Loucy (cell line): ENCODE measurements around the gene NPPC.

Experiments used
- H2AFZ ChIP-seq: fragments of 200-600 bp; sonication (generic); 2 replicates; pipeline ENCODE4 v1.6.0; 2016; ENCODE audit warnings: antibody characterized with exemption, mild to moderate bottlenecking, low read length, moderate library complexity
- H3F3A ChIP-seq: fragments of 200-600 bp; 2 replicates; pipeline ENCODE4 v1.6.0; 2016; ENCODE audit warnings: antibody characterized with exemption, low read depth, mild to moderate bottlenecking
- H3K27me3 ChIP-seq: fragments of 200-600 bp; sonication (generic); 2 replicates; pipeline ENCODE4 v1.6.1; 2014; ENCODE audit warnings: low read length, mild to moderate bottlenecking; ENCODE audit not compliant: insufficient read depth, poor library complexity, severe bottlenecking
- H3K36me3 ChIP-seq: fragments of 200-600 bp; sonication (generic); 2 replicates; pipeline ENCODE4 v1.6.1; 2016; ENCODE audit warnings: low read length; ENCODE audit not compliant: insufficient read depth
- H3K4me1 ChIP-seq: fragments of 200-600 bp; sonication (generic); 2 replicates; pipeline ENCODE4 v1.5.1; 2014; ENCODE audit warnings: low read length, mild to moderate bottlenecking; ENCODE audit not compliant: insufficient read depth, poor library complexity, severe bottlenecking
- H3K4me2 ChIP-seq: fragments of 200-600 bp; sonication (generic); 2 replicates; pipeline ENCODE4 v1.6.0; 2014; ENCODE audit warnings: antibody characterized with exemption, low read length, low read depth, mild to moderate bottlenecking; ENCODE audit not compliant: poor library complexity, severe bottlenecking
- H3K4me3 ChIP-seq: fragments of 200-600 bp; sonication (generic); 2 replicates; pipeline ENCODE4 v1.5.1; 2014; ENCODE audit warnings: low read length, mild to moderate bottlenecking, mixed read lengths; ENCODE audit not compliant: poor library complexity, severe bottlenecking
- H3K79me2 ChIP-seq: fragments of 200-600 bp; sonication (generic); 2 replicates; pipeline ENCODE4 v1.6.1; 2014; ENCODE audit warnings: low read length; ENCODE audit not compliant: insufficient read depth
- H3K9ac ChIP-seq: fragments of 200-600 bp; sonication (generic); 2 replicates; pipeline ENCODE4 v1.6.0; 2014; ENCODE audit warnings: mild to moderate bottlenecking, low read depth, low read length, moderate library complexity; ENCODE audit not compliant: poor library complexity, severe bottlenecking
- H3K9me2 ChIP-seq: fragments of 200-600 bp; sonication (generic); replicated peaks from 2 replicates; pipeline ENCODE4 v1.6.1; 2016; ENCODE audit warnings: low read depth, low read length, mixed read lengths
- H3K9me3 ChIP-seq: fragments of 200-600 bp; sonication (generic); 2 replicates; pipeline ENCODE4 v1.6.1; 2014; ENCODE audit warnings: mild to moderate bottlenecking, antibody characterized with exemption, low read length, low read depth; ENCODE audit not compliant: insufficient read depth
- H4K20me1 ChIP-seq: fragments of 200-600 bp; sonication (generic); 2 replicates; pipeline ENCODE4 v1.6.0; 2014; ENCODE audit warnings: antibody characterized with exemption, low read length, mild to moderate bottlenecking; ENCODE audit not compliant: insufficient read depth, poor library complexity, severe bottlenecking
- EZH2phosphoT487 ChIP-seq: fragments of 200-600 bp; IDR thresholded peaks from 2 replicates; pipeline ENCODE4 v1.6.1; 2018; ENCODE audit warnings: antibody characterized with exemption, mild to moderate bottlenecking, moderate library complexity, borderline replicate concordance
- TF ChIP-seq, protein P1 (sequence below): fragments of 200-600 bp; sonication (generic); conservative IDR thresholded peaks from 2 replicates; pipeline ENCODE4 v1.5.1; 2014; ENCODE audit warnings: mild to moderate bottlenecking, antibody characterized with exemption, low read length

Gene NPPC

DNA sequence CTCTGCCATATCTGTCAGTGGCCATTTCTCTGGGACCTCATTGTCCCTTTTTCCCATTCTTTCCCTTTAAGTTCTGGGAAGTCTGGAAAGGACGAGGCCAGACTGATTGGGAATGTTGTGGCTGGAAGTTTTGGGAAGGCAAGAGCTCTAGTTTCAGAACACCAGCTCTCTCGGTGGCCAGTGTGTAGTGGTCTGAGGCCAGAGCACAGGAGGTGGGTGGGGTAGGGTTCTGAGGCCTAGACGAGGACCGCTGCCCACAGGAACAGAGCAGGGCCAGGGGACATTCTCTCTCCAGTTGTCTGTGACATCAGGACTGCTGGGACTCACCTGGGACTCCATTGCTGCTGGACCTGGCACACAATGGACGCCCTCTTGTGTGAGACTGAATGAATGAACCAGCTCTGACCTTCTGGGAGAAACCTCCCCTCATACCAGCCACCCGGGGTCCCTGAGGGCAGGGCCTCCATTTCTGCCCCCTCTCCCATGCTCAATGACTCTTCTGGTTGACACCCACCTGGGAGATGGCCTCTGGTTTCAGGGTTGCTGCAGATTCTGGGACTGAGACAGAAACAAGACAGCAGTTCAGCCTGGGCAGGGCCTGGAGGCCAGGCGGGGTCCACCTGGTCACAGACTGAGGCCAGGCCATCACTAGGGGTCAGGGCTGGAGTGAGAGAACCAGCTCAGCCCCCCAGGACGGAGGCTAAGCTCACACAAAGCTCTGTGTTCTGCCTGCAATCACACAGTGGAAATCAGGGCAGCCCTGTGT lies 8.4 kb upstream of the NPPC start:
- no peaks in the 10 kb centered on the region for H3K36me3 ChIP-seq
- no peaks in the 10 kb centered on the region for H3K9me2 ChIP-seq
- H3K9ac ChIP-seq: no peak overlapping the region
- TF ChIP-seq, protein P1, sequence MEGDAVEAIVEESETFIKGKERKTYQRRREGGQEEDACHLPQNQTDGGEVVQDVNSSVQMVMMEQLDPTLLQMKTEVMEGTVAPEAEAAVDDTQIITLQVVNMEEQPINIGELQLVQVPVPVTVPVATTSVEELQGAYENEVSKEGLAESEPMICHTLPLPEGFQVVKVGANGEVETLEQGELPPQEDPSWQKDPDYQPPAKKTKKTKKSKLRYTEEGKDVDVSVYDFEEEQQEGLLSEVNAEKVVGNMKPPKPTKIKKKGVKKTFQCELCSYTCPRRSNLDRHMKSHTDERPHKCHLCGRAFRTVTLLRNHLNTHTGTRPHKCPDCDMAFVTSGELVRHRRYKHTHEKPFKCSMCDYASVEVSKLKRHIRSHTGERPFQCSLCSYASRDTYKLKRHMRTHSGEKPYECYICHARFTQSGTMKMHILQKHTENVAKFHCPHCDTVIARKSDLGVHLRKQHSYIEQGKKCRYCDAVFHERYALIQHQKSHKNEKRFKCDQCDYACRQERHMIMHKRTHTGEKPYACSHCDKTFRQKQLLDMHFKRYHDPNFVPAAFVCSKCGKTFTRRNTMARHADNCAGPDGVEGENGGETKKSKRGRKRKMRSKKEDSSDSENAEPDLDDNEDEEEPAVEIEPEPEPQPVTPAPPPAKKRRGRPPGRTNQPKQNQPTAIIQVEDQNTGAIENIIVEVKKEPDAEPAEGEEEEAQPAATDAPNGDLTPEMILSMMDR: no peak
- TF ChIP-seq EZH2phosphoT487: no peak
- H3K27me3 ChIP-seq: no peaks in the 10 kb centered on the region
- H3K4me3 ChIP-seq: no peak overlapping the region
- peaks cover 3% of the 10 kb centered on the region for H3K4me1 ChIP-seq
- H3K79me2 ChIP-seq: no peaks in the 10 kb centered on the region
- H3F3A ChIP-seq: no peaks in the 10 kb centered on the region
- H3K9me3 ChIP-seq: no peaks in the 10 kb centered on the region
- no peaks in the 10 kb centered on the region for H4K20me1 ChIP-seq
- no peak overlapping the region; the same call in 1 of the 2 replicates for H2AFZ ChIP-seq
- H3K4me2 ChIP-seq: no peak overlapping the region

DNA sequence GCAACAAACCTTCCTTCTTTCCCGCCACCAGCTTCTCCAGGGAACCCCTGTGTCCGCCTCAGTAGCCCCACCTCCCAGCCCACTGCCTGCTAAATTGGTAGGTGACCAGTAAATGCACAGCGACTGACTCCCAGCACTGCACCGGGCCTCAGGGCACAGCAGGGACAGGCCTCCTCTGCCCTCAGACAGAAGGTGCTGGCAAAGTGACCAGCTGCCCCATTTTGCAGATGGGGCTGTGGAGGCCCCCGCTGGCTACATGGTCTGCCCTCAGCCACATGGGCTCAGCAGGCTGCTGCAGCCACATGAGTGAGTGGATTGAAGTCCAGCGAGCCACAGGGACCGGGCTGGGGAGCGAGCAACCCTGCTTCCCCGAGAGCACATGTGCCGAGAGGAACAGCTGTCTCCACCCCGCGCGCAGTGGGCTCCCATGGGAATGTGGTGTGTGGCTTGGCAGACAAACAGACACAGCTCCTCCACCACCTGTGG lies 7.8 kb upstream of the NPPC start:
- Histone ChIP-seq H3K4me2 (no peak overlapping the region), H3K9me3 (no peaks in the 10 kb centered on the region), H3K4me1 (peaks cover 8% of the 10 kb centered on the region), H3K4me3 (no peak overlapping the region), H3K9ac (no peak overlapping the region), H3F3A (no peaks in the 10 kb centered on the region), H3K79me2 (no peaks in the 10 kb centered on the region), H3K27me3 (no peaks in the 10 kb centered on the region), H2AFZ (no peak overlapping the region), H3K9me2 (no peaks in the 10 kb centered on the region), H4K20me1 (no peaks in the 10 kb centered on the region), H3K36me3 (no peaks in the 10 kb centered on the region)
- TF ChIP-seq EZH2phosphoT487: no peak
- TF ChIP-seq, protein P1: no peak

DNA sequence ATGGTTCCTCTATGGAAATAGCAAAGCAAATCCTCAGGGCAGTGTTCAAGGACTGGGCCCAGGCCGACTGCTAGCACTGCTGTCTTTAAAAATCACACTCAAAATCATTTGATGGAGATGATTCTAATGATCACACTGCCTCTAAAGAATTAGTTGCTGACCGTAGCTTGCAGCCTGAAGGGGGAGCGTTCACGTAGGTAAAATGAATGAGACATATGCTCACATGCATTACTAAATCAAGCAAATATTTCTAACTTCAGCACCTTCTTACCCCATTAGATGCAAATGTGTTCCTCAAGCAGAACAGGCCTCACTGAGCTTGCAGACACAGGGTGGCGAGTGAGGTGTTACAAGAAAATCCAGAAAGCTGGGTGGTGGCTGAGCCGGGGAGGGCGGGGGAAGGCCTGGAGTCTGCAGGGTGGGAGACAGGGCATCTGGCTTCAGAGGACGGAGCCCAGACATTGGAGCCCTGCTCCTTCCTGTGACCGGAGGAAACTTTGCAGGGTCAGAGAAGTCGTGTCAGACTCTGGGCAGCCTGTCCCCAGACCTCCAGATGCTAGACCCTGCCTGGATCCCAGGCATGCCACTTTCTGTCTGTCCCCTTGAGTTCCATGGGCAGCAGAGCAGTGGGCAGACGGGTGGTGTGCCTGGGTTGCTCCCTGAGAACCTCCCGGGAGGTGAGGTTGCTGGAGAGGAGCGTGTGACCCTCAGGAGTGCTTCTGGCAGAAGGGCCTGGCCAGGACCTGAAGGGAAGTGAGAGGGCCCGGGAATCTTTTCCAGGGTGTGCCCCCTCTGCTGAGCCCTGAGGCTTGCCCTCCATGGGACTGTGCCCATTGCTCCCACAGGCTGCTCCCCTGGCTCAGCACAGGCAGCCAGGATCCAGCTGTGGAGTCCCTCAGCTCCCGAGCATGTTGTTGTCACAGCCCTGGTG lies 7.1 kb upstream of the NPPC start:
- no peak overlapping the region for H3K4me2 ChIP-seq

More for the DNA sequence above, 7.1 kb upstream of the NPPC start:
- Histone ChIP-seq H3K4me1 (peaks cover 8% of the 10 kb centered on the region), H3K4me3 (no peak overlapping the region), H3K79me2 (no peaks in the 10 kb centered on the region), H3F3A (no peaks in the 10 kb centered on the region), H4K20me1 (no peaks in the 10 kb centered on the region), H3K36me3 (no peaks in the 10 kb centered on the region), H3K9ac (no peak overlapping the region), H3K9me3 (no peaks in the 10 kb centered on the region), H3K27me3 (no peaks in the 10 kb centered on the region), H3K9me2 (no peaks in the 10 kb centered on the region), H2AFZ (no peak overlapping the region)
- TF ChIP-seq, protein P1: peak; percentile 27; the same call in 1 of the 2 replicates
- no peak for TF ChIP-seq EZH2phosphoT487
